HL-60/S4 treated with phorbol 12-myristate 13-acetate at 8.2 ng/mL for 4 days and 3 days (cell line): Measurements from ENCODE around the gene SLC12A3.

Source experiments
- in situ Hi-C: fragments of 300-500 bp; cut with MboI; formaldehyde crosslinking; loops from 2 replicates; pipeline ENCODE4 v1.15.0; 2022; ENCODE audit warnings: low sequenced_read_pairs

The SLC12A3 gene

DNA sequence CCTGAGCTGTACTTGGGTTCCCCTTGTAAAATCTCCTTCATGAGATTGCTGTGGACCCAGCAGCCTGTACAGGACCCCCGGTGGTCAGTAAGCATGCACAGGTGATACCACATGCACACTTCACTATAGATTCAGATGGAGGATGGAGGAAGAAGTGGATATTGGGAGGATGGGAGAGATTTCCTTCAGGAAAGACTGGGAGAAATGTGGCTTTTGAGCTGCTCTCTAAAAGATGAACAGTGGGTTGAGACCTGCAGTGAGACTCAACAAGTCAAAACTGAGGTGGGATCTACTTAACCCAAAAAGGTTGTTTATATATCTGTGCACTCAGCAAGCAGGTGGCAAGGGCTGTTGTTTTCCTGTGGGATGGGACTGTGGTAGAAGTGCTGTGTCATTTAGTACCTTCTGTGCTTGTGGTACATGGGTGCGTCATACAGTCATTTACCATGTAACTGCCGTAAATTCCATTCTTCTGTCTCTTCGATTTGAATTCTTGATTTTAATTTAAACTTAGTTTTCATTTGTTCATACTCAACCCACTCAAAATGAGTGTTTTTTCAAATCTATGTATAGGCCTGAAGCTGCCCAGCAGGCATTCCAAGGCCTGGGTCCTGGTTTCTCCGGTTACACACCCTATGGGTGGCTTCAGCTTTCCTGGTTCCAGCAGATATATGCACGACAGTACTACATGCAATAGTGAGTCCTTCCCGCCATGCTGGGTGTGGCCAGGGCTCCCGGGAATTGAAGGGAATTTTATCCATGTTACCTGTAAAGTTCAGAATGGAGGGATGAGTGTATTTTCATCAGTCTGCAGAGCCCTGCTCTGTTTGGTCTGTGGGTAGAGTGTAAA, 73.9 kb downstream of the SLC12A3 start:
- in situ Hi-C loops, result no loop called here

DNA sequence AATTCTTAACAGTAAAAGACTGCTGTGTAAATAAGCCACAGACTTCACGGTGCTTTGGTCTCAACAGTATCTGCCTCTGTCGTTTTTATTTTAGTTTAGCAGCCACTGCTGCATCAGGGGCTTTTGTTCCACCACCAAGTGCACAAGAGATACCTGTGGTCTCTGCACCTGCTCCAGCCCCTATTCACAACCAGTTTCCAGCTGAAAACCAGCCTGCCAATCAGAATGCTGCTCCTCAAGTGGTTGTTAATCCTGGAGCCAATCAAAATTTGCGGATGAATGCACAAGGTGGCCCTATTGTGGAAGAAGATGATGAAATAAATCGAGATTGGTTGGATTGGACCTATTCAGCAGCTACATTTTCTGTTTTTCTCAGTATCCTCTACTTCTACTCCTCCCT, 74.8 kb downstream of the SLC12A3 start:
- in situ Hi-C loops, result no loop called here

DNA sequence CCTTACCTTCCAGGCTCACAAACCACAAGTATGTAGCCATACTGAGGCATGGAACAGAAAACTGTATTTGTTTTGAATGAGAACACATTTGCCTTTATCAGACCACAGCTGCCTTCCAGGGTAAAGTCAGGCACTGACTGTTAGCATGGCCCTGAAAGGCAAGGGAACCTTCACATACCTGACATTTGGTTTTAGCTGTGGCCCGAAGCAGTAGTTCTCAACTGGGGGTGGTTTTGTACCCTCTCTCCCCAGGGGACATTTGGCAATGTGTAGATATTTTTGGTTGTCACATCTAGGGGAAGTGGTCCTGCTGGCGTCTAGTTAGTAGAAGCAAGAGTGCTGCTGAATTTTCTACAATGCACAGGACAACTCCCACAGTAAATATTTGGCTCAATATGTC, 76.1 kb downstream of the SLC12A3 start:
- in situ Hi-C loops, result no loop called here

DNA sequence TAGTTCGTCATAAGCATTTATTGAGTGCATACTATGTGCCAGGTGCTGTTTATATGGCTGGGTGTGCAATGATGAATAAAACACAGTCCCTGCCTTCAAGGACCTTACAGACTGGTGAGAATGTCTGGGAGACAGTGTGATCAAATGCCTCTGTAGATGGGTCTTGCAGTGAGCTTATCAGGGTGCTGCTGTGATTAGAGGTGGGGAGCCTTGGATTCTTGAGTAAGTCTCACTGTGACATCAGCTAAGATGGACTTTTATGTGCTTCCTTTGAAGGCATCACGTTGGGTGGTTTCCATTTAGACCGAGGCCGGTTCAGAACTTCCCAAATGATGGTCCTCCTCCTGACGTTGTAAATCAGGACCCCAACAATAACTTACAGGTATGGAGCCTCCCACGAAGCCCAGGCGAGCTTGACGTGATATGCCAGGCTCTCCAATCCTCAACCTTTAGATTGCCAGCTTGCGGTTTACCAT, 76.9 kb downstream of the SLC12A3 start:
- in situ Hi-C loops, result no loop called here

DNA sequence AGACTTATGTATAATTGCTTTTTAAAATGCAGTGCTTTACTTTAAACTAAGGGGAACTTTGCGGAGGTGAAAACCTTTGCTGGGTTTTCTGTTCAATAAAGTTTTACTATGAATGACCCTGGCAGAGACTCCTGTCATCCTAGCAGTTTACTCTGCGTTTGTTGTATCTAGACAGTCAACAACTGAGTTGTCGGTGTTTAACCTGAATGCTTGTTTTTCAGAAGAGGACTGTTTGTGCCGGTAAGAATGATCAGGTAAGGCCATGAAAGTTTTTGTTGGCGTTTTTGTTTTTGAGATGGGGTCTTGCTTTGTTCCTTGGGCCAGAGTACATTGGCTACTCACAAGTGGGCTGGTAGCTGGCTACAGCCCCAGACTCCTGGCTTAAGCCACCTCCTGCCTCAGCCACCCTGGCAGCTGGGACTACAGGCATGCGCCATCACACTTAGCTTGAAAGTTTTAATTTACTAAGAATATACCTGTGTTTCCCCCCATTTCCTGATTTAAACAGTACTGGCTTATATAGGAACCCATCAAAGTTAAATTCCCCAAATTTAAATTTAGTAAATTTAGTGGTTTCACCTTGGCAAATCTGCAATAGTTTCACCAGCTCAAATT, 78.9 kb downstream of the SLC12A3 start:
- in situ Hi-C loops, result no loop called here

DNA sequence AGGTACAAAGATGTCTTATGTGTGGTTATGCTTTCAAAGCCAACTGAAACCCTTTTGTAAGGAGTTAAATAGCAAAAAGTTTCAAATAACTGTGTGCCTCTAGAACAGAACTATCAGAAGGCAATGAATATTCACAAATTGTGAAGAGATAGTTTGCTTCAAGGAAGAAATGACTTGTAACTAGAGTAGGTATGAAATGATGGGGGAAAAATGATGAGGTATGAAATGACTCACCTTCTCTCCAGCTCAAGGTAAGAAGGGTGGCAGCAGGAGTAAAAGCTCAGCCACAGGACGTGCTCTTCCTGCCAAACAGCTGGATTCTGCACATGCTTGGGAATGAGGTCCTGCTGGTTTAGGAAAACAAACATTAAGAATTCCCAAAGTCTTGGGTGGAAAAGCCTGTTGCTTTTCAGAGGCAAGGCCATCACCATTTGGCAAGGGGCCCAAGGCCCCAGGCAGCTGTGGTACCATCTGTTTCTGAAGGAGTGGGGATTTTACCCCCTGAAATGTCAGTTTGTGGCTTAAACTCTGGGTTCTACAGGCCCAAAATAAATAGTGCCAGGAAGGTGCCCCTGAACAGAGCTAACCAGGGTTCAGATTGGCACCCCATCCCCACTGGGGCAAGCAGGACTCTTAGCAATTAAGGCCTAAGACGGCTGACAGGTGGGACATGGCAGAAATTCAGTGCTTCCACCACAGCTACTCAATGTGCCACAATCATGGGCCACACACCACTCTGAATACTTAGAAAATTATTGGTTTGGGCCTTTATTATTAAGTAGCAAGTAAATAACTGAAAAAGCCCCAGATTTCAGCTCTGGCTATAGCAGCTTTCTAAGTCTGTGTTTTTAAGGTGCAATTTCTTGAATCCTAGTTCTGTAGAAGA, 80.2 kb downstream of the SLC12A3 start:
- in situ Hi-C loops, result no loop called here

DNA sequence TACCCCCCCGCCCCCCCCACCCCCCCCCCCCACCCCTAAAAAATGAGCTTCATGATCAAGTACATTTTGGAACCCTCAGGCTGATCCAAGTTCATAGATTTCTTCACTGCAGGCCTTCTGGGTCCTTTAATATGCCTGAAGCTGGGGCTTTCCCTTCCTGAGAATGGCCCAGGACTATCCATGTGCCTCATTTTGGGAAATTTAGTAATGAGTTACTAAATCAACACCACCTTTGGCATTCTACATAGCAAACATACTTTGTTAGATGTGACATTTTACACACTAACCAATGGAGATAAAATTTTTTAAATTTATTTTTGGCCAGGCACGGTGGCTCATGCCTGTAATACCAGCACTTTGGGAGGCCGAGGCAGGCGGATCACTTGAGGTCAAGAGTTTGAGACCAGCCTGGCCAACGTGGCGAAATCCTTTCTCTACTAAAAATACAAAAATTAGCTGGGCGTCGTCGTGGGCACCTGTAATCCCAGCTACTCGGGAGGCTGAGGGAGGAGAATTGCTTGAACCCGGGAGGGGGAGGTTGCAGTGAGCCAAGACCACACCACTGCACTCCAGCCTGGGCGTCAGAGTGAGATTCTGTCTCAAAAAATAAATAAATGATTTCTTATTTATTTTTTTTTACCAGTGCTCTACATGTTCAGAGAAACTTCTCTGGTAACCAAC, 81.0 kb downstream of the SLC12A3 start:
- in situ Hi-C loops, result no loop called here

DNA sequence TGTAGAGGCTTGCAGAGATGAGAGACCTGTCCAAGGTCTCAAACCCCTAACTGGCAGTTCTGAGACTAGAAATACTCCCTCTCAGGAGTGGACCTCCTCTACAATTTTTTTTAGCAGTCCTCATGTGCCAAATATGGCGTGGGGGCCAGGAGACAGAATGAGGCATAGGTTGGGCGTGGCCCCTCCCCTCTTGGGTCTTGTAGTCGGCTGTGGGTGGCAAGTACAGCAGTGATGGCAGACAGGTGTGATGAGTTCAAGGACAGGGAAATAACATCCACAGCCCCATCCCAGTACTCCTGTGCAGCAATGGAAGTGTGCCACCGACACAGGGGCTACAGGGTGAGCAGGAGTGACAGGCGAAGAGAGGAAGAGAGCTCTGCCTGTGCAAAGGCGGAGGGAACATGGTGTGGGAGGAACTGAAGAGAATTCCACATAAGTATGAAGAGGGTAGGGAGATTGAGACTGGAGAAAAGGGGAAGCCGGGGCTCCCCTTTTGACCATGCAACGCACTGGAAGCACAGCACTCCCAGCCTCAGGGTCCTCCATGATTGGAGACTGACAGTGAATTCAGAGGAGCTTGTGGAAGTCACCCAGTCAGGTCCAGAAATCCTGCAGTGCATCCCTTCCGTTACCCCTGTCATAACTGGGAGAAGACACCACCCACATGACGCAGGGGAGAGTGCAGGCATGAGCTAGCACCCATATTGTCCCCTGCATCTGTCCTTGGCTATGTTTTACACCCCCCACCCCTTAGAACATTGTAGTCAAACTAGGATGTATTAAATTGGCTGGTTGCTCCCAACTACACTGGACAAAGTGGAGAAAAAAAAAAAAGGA, 82.0 kb downstream of the SLC12A3 start:
- in situ Hi-C loops, result no loop called here

DNA sequence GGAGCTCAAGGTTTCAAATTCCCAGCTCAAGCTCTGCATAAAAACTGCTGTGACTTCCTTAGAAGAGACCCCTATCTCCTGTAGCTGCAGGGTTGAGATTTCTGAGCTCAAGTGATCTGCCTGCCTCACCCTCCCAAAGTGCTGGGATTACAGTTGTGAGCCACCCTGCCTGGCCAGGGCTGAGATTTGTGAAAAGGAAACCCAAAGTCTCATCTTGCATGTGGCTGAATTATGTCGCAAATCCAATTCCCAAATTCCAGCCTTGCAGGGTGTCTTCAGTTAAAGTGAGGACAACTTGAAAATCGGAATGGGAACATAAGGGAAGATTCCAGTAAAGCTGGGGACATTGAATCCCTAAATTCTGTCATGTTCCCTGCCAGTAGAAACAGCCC, 82.6 kb downstream of the SLC12A3 start:
- in situ Hi-C loops, result no loop called here

DNA sequence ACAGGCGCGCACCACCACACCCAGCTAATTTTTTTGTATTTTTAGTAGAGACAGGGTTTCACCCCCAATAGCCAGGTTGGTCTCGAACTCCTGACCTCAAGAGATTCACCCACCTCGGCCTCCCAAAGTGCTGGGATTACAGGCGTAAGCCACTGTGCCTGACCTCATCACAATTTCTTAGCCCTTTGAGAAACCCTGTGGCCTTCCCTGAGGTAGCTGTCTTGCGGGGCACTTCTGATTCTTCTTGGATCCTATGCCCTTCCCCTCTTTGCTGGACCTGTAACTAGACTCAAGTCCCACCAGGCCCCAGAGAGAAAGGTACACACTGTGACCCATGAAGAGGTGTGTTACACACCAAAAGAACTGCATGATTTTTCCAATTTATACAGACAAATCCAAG, 83.2 kb downstream of the SLC12A3 start:
- in situ Hi-C loops, result no loop called here

DNA sequence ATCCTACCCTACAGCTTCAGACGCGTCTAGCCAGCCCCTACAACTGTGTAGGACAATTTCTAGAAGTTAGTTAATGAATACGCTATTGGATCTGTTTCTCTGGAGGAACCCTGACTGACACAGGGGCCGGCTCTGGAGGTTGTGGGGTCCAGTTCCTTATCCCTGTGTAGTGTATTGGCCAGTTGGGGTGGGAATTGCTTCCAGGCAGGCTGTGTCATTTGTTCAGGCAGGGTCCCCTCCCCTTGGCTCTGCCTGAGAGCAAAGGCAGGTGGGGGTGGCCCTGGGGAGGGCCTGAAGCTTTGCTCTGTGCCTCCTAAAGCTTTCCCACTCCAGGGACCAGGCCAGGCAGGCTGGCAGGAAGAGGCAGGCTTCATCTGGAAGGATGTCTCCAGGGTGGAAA, 85.0 kb downstream of the SLC12A3 start:
- in situ Hi-C loops, result loop anchor here (25.0 kb wide), 1 partner anchor 212 kb away; no protein-coding TSS in a partner anchor

DNA sequence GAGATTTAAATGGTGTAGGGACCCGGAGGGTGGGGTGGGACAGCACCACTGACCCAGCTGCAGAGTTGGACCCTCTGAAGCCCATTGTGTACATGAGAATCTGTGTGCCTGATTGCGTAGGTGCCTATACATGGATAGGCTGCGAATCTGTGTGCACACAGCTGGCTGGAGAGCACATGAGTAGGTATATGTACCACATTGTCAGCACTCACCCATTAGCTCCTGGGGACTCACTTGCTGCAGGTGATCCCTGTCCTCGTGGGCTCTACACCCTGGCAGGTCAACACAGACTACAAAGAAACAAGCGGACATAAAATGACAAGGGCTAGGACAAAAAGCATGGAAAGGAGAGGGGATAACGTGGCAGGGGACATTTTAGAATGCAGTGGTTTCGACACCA, 85.4 kb downstream of the SLC12A3 start:
- in situ Hi-C loops, result loop anchor here (25.0 kb wide), 1 partner anchor 212 kb away; no protein-coding TSS in a partner anchor

DNA sequence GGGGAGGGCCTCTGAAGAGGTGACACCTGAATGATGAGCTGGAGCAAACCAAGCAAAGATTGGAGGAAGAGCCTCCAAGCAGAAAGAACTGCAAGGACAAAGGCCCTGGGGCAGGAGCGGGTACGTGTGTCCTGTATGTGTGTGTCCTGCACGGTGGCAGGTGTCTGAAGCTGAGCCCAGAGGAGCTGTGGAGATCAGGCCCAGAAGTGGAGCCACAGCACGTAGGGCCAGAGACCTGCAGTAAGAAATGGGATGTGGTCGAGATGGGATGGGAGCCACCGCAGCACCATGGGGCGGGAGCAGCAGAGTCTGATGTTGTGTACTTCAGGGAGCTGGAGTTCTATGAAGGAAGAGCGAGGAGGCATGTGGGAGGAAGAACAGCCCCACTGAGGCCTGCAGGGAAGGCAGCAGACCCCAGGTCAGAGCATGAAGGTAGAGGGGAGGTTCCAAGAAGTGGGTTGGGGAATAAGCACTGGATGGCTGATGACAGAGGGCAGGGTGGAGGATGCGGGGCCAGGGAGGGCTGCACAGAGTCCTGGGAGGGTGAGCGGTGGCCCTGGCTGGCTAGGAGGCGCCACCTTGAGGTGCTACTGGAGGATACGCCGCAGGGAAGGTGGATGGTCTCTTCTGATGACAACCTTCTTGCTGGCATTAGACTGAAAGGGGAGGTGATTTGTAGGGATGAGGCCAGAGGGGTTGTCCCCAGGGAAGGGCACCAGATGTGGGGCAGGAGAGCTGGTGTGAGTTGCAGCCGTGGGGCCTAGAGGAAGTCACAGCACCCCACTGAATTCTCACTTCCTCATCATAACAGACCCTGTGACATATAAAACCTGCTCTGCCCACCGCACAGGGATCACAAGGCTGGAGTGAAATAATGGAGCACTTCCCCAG, 86.1 kb downstream of the SLC12A3 start:
- in situ Hi-C loops, result loop anchor here (25.0 kb wide), 1 partner anchor 211 kb away; no protein-coding TSS in a partner anchor

DNA sequence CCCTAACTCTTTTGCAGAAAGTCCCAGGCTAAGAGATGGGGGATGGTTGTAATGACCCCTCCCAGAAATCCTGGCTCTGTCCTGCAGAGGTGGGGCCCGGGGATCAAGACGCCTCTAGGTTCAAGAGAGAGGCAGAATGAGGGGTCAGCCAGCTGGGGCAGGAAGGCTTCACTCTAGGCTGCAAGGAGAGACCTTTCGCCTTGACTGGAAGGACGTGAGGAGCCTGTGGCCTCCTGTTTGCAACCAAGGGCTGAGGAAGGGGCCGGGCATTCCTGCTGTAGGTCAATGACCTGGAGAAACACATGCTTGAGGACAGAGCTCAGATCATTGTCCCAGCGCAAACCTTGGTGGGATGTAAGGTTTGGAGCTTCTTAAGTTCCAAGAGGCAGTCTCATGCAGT, 88.0 kb downstream of the SLC12A3 start:
- in situ Hi-C loops, result loop anchor here (25.0 kb wide), 1 partner anchor 209 kb away; no protein-coding TSS in a partner anchor

DNA sequence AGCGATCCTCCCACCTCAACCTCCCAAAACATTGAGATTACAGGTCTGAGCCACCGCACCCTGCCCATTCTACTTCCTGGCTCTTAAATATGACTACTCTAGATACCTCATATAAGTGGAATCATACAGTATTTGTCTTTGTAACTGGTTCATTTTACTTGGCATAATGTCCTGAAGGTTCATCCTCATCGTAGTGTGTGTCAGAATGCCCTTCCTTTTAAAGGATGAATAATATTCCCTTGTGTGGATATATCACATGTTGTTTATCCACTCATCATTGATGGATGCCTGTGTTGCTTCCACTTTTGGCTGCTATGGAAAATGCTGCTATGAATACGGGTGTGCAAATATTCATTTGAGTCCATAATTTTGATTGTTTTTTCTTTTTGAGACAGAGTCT, 91.1 kb downstream of the SLC12A3 start:
- in situ Hi-C loops, result loop anchor here (25.0 kb wide), 1 partner anchor 206 kb away; no protein-coding TSS in a partner anchor

DNA sequence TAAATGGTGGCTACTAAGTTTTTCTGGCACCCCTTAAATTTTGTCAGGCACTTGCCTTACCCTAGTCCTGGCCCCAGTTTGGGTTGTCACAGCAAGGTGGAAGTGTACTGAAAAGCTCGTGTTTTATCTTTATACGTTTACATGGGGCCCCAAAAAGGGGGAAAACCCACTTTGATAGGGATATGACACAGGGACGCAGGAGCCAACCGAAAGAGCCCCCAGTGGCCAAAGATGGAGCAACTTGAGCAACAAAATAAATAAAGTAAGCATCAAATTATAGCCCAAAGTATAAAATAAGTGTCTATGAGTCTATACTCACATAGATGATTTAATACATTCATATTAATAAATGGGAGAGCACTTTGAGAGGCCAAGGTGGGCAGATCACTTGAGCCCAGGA, 91.7 kb downstream of the SLC12A3 start:
- in situ Hi-C loops, result loop anchor here (25.0 kb wide), 1 partner anchor 206 kb away; no protein-coding TSS in a partner anchor

DNA sequence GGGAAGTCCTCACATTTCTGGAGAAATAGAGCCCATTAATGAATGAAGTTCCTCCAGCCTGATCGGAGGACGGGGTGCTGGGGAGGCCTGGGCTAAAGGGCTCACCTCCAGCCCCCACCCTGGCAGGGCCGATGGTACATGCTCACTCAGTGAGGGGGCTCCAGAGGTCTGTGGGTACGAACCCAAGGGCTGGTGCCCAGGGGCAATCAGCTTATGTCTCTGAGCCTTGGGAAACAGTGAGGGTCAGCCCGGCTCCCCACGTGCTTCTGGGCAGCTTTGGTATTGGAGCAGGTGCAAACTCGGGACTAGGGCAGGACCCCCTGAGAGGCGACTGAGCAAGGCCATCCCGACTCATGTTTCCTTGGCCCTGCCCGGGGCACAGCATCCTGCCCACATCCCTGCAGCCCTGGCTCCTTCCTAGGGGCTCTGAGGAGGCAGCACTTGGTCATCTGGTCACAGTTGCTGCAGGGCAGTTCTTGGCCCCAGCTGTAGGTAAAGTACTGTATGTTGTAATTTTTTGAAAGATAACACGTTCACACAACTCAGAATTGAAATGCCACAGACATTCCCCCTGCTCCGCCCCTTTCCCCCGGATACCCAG, 95.8 kb downstream of the SLC12A3 start:
- in situ Hi-C loops, result loop anchor here (25.0 kb wide), 1 partner anchor 202 kb away; no protein-coding TSS in a partner anchor

DNA sequence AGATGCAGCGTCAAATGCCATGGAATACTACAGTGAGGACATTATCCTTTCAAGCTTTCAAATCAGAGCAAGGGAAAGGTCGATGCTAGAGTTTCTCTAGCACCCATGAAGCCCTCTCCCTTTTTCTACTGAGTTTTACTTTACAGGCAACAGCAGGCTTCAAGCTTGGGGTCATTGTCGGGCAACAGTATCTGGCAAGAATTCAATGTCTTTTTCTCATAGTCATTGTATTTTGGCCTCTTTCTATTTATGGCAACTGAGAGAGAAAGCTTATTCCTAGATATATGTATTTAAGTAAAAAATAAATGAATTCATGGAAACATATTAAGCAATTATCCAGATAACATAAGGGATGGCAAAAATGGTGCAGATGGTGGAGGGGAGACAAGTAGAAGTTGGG, 96.4 kb downstream of the SLC12A3 start:
- in situ Hi-C loops, result loop anchor here (25.0 kb wide), 1 partner anchor 201 kb away; no protein-coding TSS in a partner anchor
